Measurements from ENCODE around the gene ZNF263.

ZNF263 gene

DNA sequence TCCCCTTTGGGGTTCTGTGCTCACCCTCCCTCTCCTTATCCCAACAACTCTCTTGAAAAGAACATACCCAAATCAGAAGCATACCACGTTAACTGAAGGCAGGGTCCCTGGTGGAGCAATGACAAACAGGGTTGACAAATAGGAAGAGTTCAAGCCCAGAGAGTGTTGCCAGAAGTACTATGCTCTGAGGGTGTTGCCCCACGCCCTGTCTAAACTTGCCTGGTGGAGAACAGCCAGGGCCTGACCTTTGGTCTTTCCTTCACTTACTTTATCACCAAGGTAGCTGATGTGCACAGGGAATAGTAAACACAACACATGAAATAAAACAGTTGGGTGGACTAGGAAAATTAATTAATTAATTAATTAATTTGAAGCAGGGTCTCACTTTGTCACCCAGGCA, 45.4 kb downstream of the ZNF263 start:
- TF ChIP-seq, protein P1, sequence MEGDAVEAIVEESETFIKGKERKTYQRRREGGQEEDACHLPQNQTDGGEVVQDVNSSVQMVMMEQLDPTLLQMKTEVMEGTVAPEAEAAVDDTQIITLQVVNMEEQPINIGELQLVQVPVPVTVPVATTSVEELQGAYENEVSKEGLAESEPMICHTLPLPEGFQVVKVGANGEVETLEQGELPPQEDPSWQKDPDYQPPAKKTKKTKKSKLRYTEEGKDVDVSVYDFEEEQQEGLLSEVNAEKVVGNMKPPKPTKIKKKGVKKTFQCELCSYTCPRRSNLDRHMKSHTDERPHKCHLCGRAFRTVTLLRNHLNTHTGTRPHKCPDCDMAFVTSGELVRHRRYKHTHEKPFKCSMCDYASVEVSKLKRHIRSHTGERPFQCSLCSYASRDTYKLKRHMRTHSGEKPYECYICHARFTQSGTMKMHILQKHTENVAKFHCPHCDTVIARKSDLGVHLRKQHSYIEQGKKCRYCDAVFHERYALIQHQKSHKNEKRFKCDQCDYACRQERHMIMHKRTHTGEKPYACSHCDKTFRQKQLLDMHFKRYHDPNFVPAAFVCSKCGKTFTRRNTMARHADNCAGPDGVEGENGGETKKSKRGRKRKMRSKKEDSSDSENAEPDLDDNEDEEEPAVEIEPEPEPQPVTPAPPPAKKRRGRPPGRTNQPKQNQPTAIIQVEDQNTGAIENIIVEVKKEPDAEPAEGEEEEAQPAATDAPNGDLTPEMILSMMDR (IDR thresholded peaks at IDR 0.05; ENCODE audit: insufficient read depth, low read length, poor library complexity, severe bottlenecking), result no peak
- TF ChIP-seq EZH2phosphoT487 (conservative IDR thresholded peaks at IDR 0.05; ENCODE audit: low read length), result no peak

More for the DNA sequence above, 45.4 kb downstream of the ZNF263 start:
- H3K79me2 ChIP-seq (ENCODE audit: insufficient read depth, low read length), result no peaks in the 10 kb centered on the region
- H3K4me3 ChIP-seq (ENCODE audit: insufficient read depth, low read length, poor library complexity, severe bottlenecking), result no peak overlapping the region
- H3K27me3 ChIP-seq (ENCODE audit: low read length), result no peaks in the 10 kb centered on the region
- H3K36me3 ChIP-seq (ENCODE audit: low read length), result no peaks in the 10 kb centered on the region
- no peak overlapping the region for H2AFZ ChIP-seq (ENCODE audit: low read depth, low read length, severe bottlenecking)
- H3K27ac ChIP-seq (ENCODE audit: low read depth, low read length), result no peak overlapping the region
- peaks cover 4% of the 10 kb centered on the region; the same call in 1 of the 2 replicates for H3F3A ChIP-seq (ENCODE audit: insufficient read depth)
- no peaks in the 10 kb centered on the region for H4K20me1 ChIP-seq (ENCODE audit: low read depth, low read length)
- H3K9me2 ChIP-seq (replicated peaks; ENCODE audit: insufficient read depth, low read length), result no peaks in the 10 kb centered on the region
- no peak overlapping the region for H3K9ac ChIP-seq (ENCODE audit: low read length)
- no peaks in the 10 kb centered on the region for H3K9me3 ChIP-seq (ENCODE audit: insufficient read depth, low read length)
- H3K4me2 ChIP-seq (ENCODE audit: low read depth, low read length, poor library complexity, severe bottlenecking), result no peak overlapping the region
